Aorta (tissue), 5 donors: ENCODE measurements around the gene HMOX2. TPM values are rescaled to one million over a fixed set of nuclear protein-coding genes. Genes with fewer than 3 reads are reported as not detected.

Source experiments
- ATAC-seq: fragments of 200-7000 bp; cut with Tn5 transposase; one replicate; pipeline ENCODE4 v1.9.1; 2022; ENCODE audit warnings: moderate library complexity; ENCODE audit not compliant: low FRiP score
- DNase-seq, 2 donors: peaks; one replicate each; pipeline ENCODE4 v3.0.0-alpha.2; 2020
- H3K27ac ChIP-seq, 2 donors: one replicate each; pipeline ENCODE4 v1.5.1; 2013; ENCODE audit warnings: low read length in 2 of 2, mild to moderate bottlenecking in 2 of 2, moderate library complexity in 2 of 2, control low read depth in 1 of 2, inconsistent platforms in 1 of 2, low read depth in 1 of 2
- H3K27me3 ChIP-seq, 2 donors: one replicate each; pipeline ENCODE4 v1.6.1; 2013; ENCODE audit warnings: control low read depth in 1 of 2, low read length in 1 of 2, mild to moderate bottlenecking in 1 of 2, moderate library complexity in 1 of 2; ENCODE audit not compliant: insufficient read depth in 2 of 2, control insufficient read depth in 1 of 2
- H3K36me3 ChIP-seq, 2 donors: one replicate each; pipeline ENCODE4 v1.6.1; 2013; ENCODE audit warnings: control low read depth in 1 of 2, low read length in 1 of 2, mild to moderate bottlenecking in 1 of 2; ENCODE audit not compliant: insufficient read depth in 2 of 2, control insufficient read depth in 1 of 2
- H3K4me1 ChIP-seq, 2 donors: one replicate each; pipeline ENCODE4 v1.6.1; 2013; ENCODE audit warnings: low read length in 2 of 2, control low read depth in 1 of 2, mild to moderate bottlenecking in 1 of 2, moderate library complexity in 1 of 2; ENCODE audit not compliant: insufficient read depth in 2 of 2, control insufficient read depth in 1 of 2
- H3K4me3 ChIP-seq, 2 donors: one replicate each; pipeline ENCODE4 v1.5.1; 2013; ENCODE audit warnings: low read length in 2 of 2, control low read depth in 1 of 2, mild to moderate bottlenecking in 1 of 2
- H3K9me3 ChIP-seq: one replicate; pipeline ENCODE4 v1.6.1; 2013; ENCODE audit warnings: mild to moderate bottlenecking, low read length; ENCODE audit not compliant: control insufficient read depth
- WGBS, 2 donors: extraction: QIAGEN DNeasy Blood & Tissue Kit; methylation state at CpG; one replicate each; pipeline ENCODE4 v1.1.7; 2013; 5-methylcytosine and 5-hydroxymethylcytosine counted together
- intact Hi-C, 2 donors: fragments of 100-400 bp; cut with DNase I; formaldehyde crosslinking; loops; one replicate each; pipeline versions ENCODE4 v1.14.2 to v1.15.0; 2022
- polyA plus RNA-seq, 2 donors: library from polyadenylated mRNA; stranded (reverse); fragments of 200-250 nt; gene quantifications; one replicate each; pipeline ENCODE4 v1.2.3, GENCODE V29; 2013
- total RNA-seq, 2 donors: library from RNA; stranded (reverse); fragmentation: NEBNext Ultra II Directional; extraction: Animal tissue kit (Norgen Biotek cat#: 25700); gene quantifications; one replicate each; pipeline ENCODE4 v1.2.1, GENCODE V29; 2021
- donor health status: healthy with polysubstance abuse.
- donor health status: Bipolar disorder and iron deficiency.
- donor health status: DM: no; HTN: no; CAD: no.
- donor health status: DM: no; HTN: no; CAD: no.
- donor health status: DM: yes; HTN: yes; CAD: no.

The HMOX2 gene
- total and polyA plus RNA-seq, 4 donors, result 24.3 to 33.6 (median 26.8) TPM

GRCh38 chr16:4539716-4540284, 63.6 kb downstream of the HMOX2 start:
- intact Hi-C loops, result loop anchor here in 1 of 2 donors (5.0 kb wide), 1 partner anchor 62 kb away; the partner anchor contains the start of gene HMOX2
- 96 to 100% methylated on average over 2 of the region's 2 CpGs for WGBS, 2 donors
- no peak overlapping the region for H3K27ac ChIP-seq

GRCh38 chr16:4544473-4544872, 68.3 kb downstream of the HMOX2 start:
- intact Hi-C loops, result no loop called here
- WGBS, 2 donors, result 79 to 84% methylated on average over 8 of the region's 8 CpGs
- no peaks in the 10 kb centered on the region for H3K4me1 ChIP-seq
- ATAC-seq, result no peak
- H3K27me3 ChIP-seq, result no peaks in the 10 kb centered on the region
- no peak overlapping the region for H3K27ac ChIP-seq
- H3K36me3 ChIP-seq, result no peaks in the 10 kb centered on the region
- no peak overlapping the region for H3K4me3 ChIP-seq
- DNase-seq, result no peak
- H3K9me3 ChIP-seq, result no peaks in the 10 kb centered on the region

More at GRCh38 chr16:4539716-4540284, 63.6 kb downstream of the HMOX2 start:
- no peak for DNase-seq
- Histone ChIP-seq H3K4me1 (no peaks in the 10 kb centered on the region), H3K4me3 (no peak overlapping the region), H3K36me3 (no peaks in the 10 kb centered on the region), H3K27me3 (no peaks in the 10 kb centered on the region), H3K9me3 (no peaks in the 10 kb centered on the region)
- no peak for ATAC-seq

GRCh38 chr16:4548124-4548523, 71.9 kb downstream of the HMOX2 start:
- Histone ChIP-seq H3K27ac (no peak overlapping the region), H3K4me1 (no peaks in the 10 kb centered on the region), H3K27me3 (no peaks in the 10 kb centered on the region), H3K4me3 (no peak overlapping the region), H3K9me3 (no peaks in the 10 kb centered on the region), H3K36me3 (no peaks in the 10 kb centered on the region)
- ATAC-seq (no peak), DNase-seq (no peak)
- intact Hi-C loops, result loop anchor here (2.0 kb wide), 1 partner anchor 41 kb away; no protein-coding TSS in a partner anchor
- 80 to 86% methylated on average over 13 of the region's 13 CpGs for WGBS, 2 donors

GRCh38 chr16:4550591-4550990, 74.4 kb downstream of the HMOX2 start:
- intact Hi-C loops, result no loop called here
- Histone ChIP-seq H3K4me3 (no peak overlapping the region), H3K36me3 (no peaks in the 10 kb centered on the region), H3K4me1 (no peaks in the 10 kb centered on the region), H3K9me3 (no peaks in the 10 kb centered on the region), H3K27me3 (no peaks in the 10 kb centered on the region), H3K27ac (no peak overlapping the region)
- DNase-seq (no peak), ATAC-seq (no peak)
- WGBS, 2 donors, result 23% methylated on average over 4 of the region's 4 CpGs

- no peak overlapping the region for H3K4me3 ChIP-seq
- H3K4me1 ChIP-seq, result no peaks in the 10 kb centered on the region
- ATAC-seq (no peak), DNase-seq (no peak)
- H3K27ac ChIP-seq, result no peak overlapping the region
- no peaks in the 10 kb centered on the region for H3K27me3 ChIP-seq
- H3K9me3 ChIP-seq, result no peaks in the 10 kb centered on the region
- WGBS, 2 donors, result 51 to 58% methylated on average over 3 of the region's 3 CpGs
- intact Hi-C loops, result no loop called here
- H3K36me3 ChIP-seq, result no peaks in the 10 kb centered on the region
Measured at GRCh38 chr16:4552541-4552940, 76.3 kb downstream of the HMOX2 start.

- Histone ChIP-seq H3K27ac (no peak within 1 kb of the TSS), H3K4me3 (no peak within 1 kb of the TSS), H3K4me1 (no peaks in the 10 kb centered on the region), H3K36me3 (no peaks in the 10 kb centered on the region), H3K9me3 (no peaks in the 10 kb centered on the region), H3K27me3 (no peaks in the 10 kb centered on the region)
- ATAC-seq (no peak), DNase-seq (no peak)
- 64% methylated on average over 4 of the region's 4 CpGs for WGBS, 2 donors
- intact Hi-C loops, result no loop called here
Measured at GRCh38 chr16:4556112-4556511, 79.9 kb downstream of the HMOX2 start, which contains the start of gene C16orf96. TSS of gene C16orf96 (plus strand) at chr16:4556340. CDS start at chr16:4556490, 150 bp downstream.

- intact Hi-C loops, result no loop called here
- no peak for ATAC-seq
- no peaks in the 10 kb centered on the region for H3K4me1 ChIP-seq
Measured at GRCh38 chr16:4556580-4556979, 80.4 kb downstream of the HMOX2 start.

GRCh38 chr16:4557973-4558372, 81.8 kb downstream of the HMOX2 start:
- Histone ChIP-seq H3K9me3 (no peaks in the 10 kb centered on the region), H3K4me3 (no peak overlapping the region), H3K27ac (no peak overlapping the region), H3K4me1 (no peaks in the 10 kb centered on the region), H3K36me3 (no peaks in the 10 kb centered on the region), H3K27me3 (no peaks in the 10 kb centered on the region)
- ATAC-seq (no peak), DNase-seq (no peak)
- WGBS, 2 donors, result 63 to 75% methylated on average over 10 of the region's 10 CpGs
- intact Hi-C loops, result no loop called here

More at GRCh38 chr16:4556580-4556979, 80.4 kb downstream of the HMOX2 start:
- 81 to 83% methylated on average over 14 of the region's 14 CpGs for WGBS, 2 donors
- H3K4me3 ChIP-seq, result no peak overlapping the region
- no peak overlapping the region for H3K27ac ChIP-seq
- H3K36me3 ChIP-seq, result no peaks in the 10 kb centered on the region
- DNase-seq, result no peak
- H3K9me3 ChIP-seq, result no peaks in the 10 kb centered on the region
- H3K27me3 ChIP-seq, result no peaks in the 10 kb centered on the region
